DOHH2 (cell line): Measurements from ENCODE around the gene CDK13.

Experiments
- CTCF ChIP-seq: fragments of 200-600 bp; sonication (generic); IDR thresholded peaks from one replicate; pipeline ENCODE4 v1.5.1; 2014; ENCODE audit warnings: antibody characterized with exemption, mild to moderate bottlenecking, low read depth, low read length; ENCODE audit not compliant: poor library complexity, severe bottlenecking
- EZH2phosphoT487 ChIP-seq: fragments of 200-600 bp; sonication (generic); IDR thresholded peaks from 2 replicates; pipeline ENCODE4 v1.6.1; 2017; ENCODE audit warnings: borderline replicate concordance, mild to moderate bottlenecking, antibody characterized with exemption, low read length, moderate library complexity, mixed read lengths

- no peak for TF ChIP-seq CTCF
- no peak for TF ChIP-seq EZH2phosphoT487
These were observed 155.9 kb downstream of the CDK13 start for GRCh38 chr7:40105879-40106473.
